Measurements from ENCODE around the gene NPC2.

DNA sequence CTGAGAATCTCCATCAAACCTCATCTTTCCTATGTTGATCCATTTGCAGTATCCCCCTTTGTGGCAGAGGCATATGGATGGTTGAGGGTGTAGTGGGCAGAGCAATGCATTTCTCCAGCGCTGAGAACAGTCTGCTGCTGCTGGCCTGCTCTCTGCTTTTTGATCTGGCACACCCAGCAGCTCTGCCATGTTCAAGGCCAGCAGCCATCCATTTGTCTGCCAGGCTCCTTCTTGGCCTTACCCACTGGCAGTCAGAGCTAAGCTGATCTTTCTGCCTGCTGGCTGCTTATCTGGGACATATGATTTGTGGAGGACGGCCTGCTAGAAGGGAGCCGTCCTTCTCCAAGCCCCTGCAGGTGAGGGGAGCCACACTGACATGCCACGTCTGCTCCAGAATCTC is 17.0 kb downstream of the NPC2 start:
- TF ChIP-seq, protein P1, sequence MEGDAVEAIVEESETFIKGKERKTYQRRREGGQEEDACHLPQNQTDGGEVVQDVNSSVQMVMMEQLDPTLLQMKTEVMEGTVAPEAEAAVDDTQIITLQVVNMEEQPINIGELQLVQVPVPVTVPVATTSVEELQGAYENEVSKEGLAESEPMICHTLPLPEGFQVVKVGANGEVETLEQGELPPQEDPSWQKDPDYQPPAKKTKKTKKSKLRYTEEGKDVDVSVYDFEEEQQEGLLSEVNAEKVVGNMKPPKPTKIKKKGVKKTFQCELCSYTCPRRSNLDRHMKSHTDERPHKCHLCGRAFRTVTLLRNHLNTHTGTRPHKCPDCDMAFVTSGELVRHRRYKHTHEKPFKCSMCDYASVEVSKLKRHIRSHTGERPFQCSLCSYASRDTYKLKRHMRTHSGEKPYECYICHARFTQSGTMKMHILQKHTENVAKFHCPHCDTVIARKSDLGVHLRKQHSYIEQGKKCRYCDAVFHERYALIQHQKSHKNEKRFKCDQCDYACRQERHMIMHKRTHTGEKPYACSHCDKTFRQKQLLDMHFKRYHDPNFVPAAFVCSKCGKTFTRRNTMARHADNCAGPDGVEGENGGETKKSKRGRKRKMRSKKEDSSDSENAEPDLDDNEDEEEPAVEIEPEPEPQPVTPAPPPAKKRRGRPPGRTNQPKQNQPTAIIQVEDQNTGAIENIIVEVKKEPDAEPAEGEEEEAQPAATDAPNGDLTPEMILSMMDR (IDR thresholded peaks at IDR 0.05; ENCODE audit: poor library complexity, severe bottlenecking): no peak
- TF ChIP-seq EZH2 (IDR thresholded peaks at IDR 0.05; ENCODE audit: borderline replicate concordance, insufficient read depth, low read length, poor library complexity, severe bottlenecking): no peak
- no peak for TF ChIP-seq EP300 (conservative IDR thresholded peaks at IDR 0.05; ENCODE audit: poor library complexity, severe bottlenecking)

All from neural cell (in vitro differentiated cells).